MV-4-11 (cell line): ENCODE results near the gene USP34.

Experiments
- DNase-seq: peaks from one replicate; lab custom pipeline; 2025; lab: John Stamatoyannopoulos, UW

USP34 gene

GRCh38 chr2:61295981-61296380, 174.9 kb downstream of the USP34 start:
- DNase-seq = peak; percentile 4

- DNase-seq = no peak
These were observed 178.9 kb downstream of the USP34 start for GRCh38 chr2:61291851-61292575.

GRCh38 chr2:61288070-61288841, 182.6 kb downstream of the USP34 start:
- peak; percentile 78 for DNase-seq

GRCh38 chr2:61287254-61287653, 183.6 kb downstream of the USP34 start:
- no peak for DNase-seq

- no peak for DNase-seq
These were observed 187.3 kb downstream of the USP34 start for GRCh38 chr2:61283443-61284160.

- no peak for DNase-seq
These were observed 188.7 kb downstream of the USP34 start for GRCh38 chr2:61282104-61282590.

GRCh38 chr2:61281321-61281720, 189.6 kb downstream of the USP34 start:
- no peak for DNase-seq

- DNase-seq = no peak
These were observed 193.1 kb downstream of the USP34 start for GRCh38 chr2:61277756-61278155.

GRCh38 chr2:61275575-61276184, 195.2 kb downstream of the USP34 start:
- DNase-seq = no peak

GRCh38 chr2:61272421-61273070, 198.3 kb downstream of the USP34 start:
- DNase-seq = peak; percentile 22

- no peak for DNase-seq
These were observed 202.6 kb downstream of the USP34 start for GRCh38 chr2:61268249-61268648.

GRCh38 chr2:61266632-61267505, 204.0 kb downstream of the USP34 start:
- no peak for DNase-seq

GRCh38 chr2:61263830-61264229, 207.1 kb downstream of the USP34 start:
- DNase-seq = no peak

- DNase-seq = no peak
These were observed 208.2 kb downstream of the USP34 start for GRCh38 chr2:61262699-61263098.

GRCh38 chr2:61257446-61257845, 213.4 kb downstream of the USP34 start:
- DNase-seq = no peak

- no peak for DNase-seq
These were observed 215.1 kb downstream of the USP34 start for GRCh38 chr2:61255580-61256437.

GRCh38 chr2:61254536-61254935, 216.4 kb downstream of the USP34 start:
- DNase-seq = no peak

GRCh38 chr2:61253136-61253535, 217.8 kb downstream of the USP34 start:
- DNase-seq = no peak

GRCh38 chr2:61252031-61252430, 218.9 kb downstream of the USP34 start:
- DNase-seq = no peak
